ENCODE measurements around the gene TSEN34.
"Not testable (repeated sequence)": the region's sequence is repeated elsewhere in the genome, so short reads cannot be mapped to it uniquely, and the experiment has no call there.

Gene TSEN34

GRCh38 chr19:54209811-54210494 lies 18.8 kb downstream of the TSEN34 start:
- peak in 1 of 2 donors; percentile 61 for DNase-seq

GRCh38 chr19:54211235-54211634 lies 20.1 kb downstream of the TSEN34 start:
- DNase-seq = no peak

- not testable (repeated sequence) for DNase-seq
These were observed 23.1 kb downstream of the TSEN34 start for GRCh38 chr19:54214217-54214616.

GRCh38 chr19:54214734-54215133 lies 23.6 kb downstream of the TSEN34 start:
- not testable (repeated sequence) for DNase-seq

GRCh38 chr19:54216869-54217268 lies 25.8 kb downstream of the TSEN34 start:
- no peak for DNase-seq

- not testable (repeated sequence) for DNase-seq
These were observed 26.6 kb downstream of the TSEN34 start for GRCh38 chr19:54217517-54218247.

- no peak for DNase-seq
These were observed 27.2 kb downstream of the TSEN34 start for GRCh38 chr19:54218259-54218658.

- DNase-seq = no peak
These were observed 28.0 kb downstream of the TSEN34 start for GRCh38 chr19:54218960-54219661.

- not testable (repeated sequence) for DNase-seq
These were observed 28.6 kb downstream of the TSEN34 start for GRCh38 chr19:54219702-54220101.

- not testable (repeated sequence) for DNase-seq
These were observed 30.8 kb downstream of the TSEN34 start for GRCh38 chr19:54221947-54222346.

GRCh38 chr19:54222474-54223276 lies 31.6 kb downstream of the TSEN34 start, which contains the start of gene LILRB3:
Gene LILRB3, minus strand, starts transcription at chr19:54223007. Its CDS starts 31 bp downstream, at chr19:54222976.
- DNase-seq = peak in 1 of 2 donors; percentile 52

GRCh38 chr19:54223277-54223936 lies 32.3 kb downstream of the TSEN34 start:
- not testable (repeated sequence) for DNase-seq

GRCh38 chr19:54223937-54224281 lies 32.8 kb downstream of the TSEN34 start:
- not testable (repeated sequence) for DNase-seq

- not testable (repeated sequence) for DNase-seq
These were observed 33.5 kb downstream of the TSEN34 start for GRCh38 chr19:54224619-54225018.

GRCh38 chr19:54229146-54229545 lies 38.0 kb downstream of the TSEN34 start:
- DNase-seq = no peak

GRCh38 chr19:54230031-54230430 lies 38.9 kb downstream of the TSEN34 start:
- DNase-seq = no peak

GRCh38 chr19:54231077-54231931 lies 40.2 kb downstream of the TSEN34 start:
- DNase-seq = peak; percentile 82 to 87

- no peak for DNase-seq
These were observed 42.8 kb downstream of the TSEN34 start for GRCh38 chr19:54233941-54234340.

GRCh38 chr19:54239491-54240371 lies 48.6 kb downstream of the TSEN34 start:
- DNase-seq = not testable (repeated sequence)

All from CD4-positive, alpha-beta T cell treated with Interferon alpha-2 for 1 hour (primary cell).